SW 1271 (cell line): ENCODE results near the gene TACR2.
A peak's percentile ranks its signal among the peaks of the same experiment; 100 is the strongest.
"Not testable (repeated sequence)": the region's sequence is repeated elsewhere in the genome, so short reads cannot be mapped to it uniquely, and the experiment has no call there.

Experiments used
- DNase-seq, 2 experiments: peaks; one replicate each; lab custom pipeline; 2025; lab: John Stamatoyannopoulos, UW

Gene TACR2

GRCh38 chr10:69450395-69450794, 33.7 kb upstream of the TACR2 start:
- not testable (repeated sequence) for DNase-seq

GRCh38 chr10:69449841-69450240, 33.1 kb upstream of the TACR2 start:
- DNase-seq, result peak; percentile 29 to 79

GRCh38 chr10:69446650-69447151, 30.0 kb upstream of the TACR2 start:
- peak; percentile 36 to 88 for DNase-seq

- no peak for DNase-seq
These were observed 29.5 kb upstream of the TACR2 start for GRCh38 chr10:69446229-69446628.

DNA sequence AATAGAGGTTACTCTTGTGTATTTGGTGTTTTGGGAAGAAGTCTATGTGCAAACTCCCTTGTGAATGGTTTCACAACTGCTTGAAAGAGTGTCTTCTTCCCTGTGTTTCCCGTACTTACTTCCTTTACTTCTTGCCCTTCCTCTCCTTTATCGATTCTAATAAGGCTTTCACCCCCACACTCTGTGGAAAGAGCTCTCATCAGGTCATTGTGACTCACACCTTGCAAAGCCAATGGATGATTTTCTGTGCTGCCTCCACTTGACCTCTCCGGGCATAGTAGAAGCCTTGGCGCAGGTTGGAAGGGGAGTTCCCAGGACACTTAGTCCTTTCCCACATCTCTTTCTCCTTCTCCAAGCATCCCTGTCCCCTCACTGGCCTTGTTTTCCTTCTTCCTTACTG, 28.3 kb upstream of the TACR2 start:
- DNase-seq, result no peak

DNA sequence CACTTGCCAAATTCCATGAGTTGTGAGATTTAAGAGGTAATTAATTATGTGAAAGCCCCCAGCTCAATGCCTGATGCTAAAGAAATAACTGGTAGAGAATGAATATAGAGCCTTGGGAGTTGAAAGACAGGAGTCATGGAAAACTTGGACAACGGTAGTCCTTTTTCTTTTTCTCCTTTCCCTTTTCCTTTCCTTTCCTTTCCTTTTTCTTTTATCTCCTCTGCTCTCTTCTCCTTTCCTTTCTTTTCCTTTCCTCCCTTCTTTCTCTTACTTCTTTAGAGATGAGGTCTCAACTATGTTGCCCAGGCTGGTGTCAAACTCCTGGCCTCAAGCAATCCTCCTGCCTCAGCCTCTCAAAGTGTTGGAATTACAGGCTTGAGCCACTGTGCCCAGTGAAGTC, 26.6 kb upstream of the TACR2 start:
- DNase-seq, result no peak

- no peak for DNase-seq
These were observed 23.2 kb upstream of the TACR2 start for GRCh38 chr10:69439813-69440506.

- no peak for DNase-seq
These were observed 22.6 kb upstream of the TACR2 start for GRCh38 chr10:69439350-69439739.

GRCh38 chr10:69438536-69439349, 22.0 kb upstream of the TACR2 start:
- no peak for DNase-seq

- no peak for DNase-seq
These were observed 20.9 kb upstream of the TACR2 start for GRCh38 chr10:69437321-69438259.

- DNase-seq, result no peak
These were observed 19.3 kb upstream of the TACR2 start for GRCh38 chr10:69435966-69436520.

GRCh38 chr10:69434926-69435325, 18.2 kb upstream of the TACR2 start:
- no peak for DNase-seq

GRCh38 chr10:69434169-69434568, 17.5 kb upstream of the TACR2 start:
- DNase-seq, result no peak

DNA sequence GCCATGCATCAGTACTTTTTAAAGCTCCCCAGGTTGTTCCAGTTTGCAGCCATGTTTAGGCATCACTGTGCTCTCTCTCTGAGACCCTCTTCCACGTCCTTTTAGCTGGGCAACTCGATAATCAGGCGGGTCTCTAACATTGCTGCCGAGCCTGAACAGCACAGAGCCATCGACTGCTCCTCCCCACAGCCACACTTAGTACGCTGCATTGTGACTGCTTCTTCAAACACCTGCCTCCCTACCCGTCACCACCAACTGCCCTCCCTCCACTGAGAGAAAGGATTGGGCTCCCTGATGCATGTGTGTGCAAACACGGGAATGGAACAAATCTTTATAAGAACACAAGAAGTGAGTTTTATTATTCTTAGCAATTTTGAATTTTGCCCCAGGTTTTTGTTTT, 11.4 kb upstream of the TACR2 start:
- DNase-seq, result no peak

DNA sequence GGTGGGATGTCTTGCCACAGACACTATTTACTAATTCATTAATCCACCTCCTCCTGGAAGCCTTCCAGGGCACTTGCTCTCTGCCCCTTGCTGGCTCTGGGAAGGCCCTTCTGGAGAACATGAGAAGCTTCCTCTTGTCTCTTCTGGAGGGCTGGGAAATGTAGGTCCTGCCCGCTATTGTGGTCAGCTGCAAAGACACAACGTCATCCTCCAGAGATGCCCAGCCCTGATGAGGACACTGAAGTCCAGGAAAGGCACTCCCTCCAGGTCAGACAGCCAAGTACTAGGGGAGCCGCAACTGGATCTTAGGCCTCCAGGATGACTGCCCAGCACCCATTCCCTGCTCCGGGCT, 9.6 kb upstream of the TACR2 start:
- no peak for DNase-seq

DNA sequence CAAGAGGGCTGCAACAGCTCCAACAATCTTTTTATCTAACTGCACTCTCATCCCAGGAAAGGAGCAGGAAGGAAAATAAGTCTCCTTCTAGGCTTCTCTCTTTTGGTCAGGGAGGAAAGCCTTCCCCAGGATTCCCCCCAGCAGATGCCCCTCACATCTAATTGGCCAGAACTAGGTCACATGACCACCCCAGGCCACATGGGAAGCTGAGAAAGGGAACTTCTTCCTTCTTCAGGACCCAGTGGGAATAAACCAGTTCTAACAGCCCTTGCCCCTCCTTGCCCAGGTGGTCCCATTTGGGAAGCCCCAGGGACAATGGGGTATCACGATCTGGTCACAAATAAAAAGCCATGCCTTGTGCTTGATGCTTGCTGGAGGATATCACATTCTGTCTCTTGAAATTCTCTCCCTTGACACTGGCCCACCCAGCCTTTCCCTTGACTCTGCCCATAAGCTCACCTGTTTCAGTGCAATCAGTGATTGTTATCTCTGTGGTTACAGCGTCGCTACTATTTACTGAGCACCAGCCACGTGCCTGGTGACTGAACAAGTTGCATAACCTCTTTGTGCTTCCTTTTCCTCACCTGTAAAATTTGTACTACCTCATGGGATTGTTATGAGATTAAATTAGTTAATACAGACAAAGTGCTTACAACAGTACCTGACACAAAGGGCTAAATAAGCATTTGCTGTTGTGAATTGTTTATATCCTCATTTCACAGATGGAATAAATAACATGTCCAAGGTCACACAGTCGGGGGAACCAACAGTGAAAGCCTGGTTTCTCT, 9.0 kb upstream of the TACR2 start:
- DNase-seq, result no peak

DNA sequence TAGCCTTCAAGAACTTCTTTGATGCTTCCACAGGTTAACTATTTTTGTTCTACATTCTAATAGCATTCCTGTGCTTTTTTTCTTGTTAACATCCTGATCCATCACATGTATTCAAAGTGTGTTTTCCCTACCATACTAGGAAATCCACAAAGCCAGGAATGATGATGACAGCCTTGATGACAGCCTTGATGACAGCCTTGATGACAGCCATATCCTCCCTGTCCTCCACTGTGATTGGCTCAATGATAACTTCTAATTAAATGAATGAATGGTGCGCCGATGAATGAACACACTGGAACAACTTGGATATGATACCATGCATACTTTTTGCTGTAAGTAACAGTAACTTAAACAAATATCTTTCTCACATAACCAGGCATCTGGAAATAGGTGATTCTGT, 8.3 kb upstream of the TACR2 start:
- DNase-seq, result no peak

- DNase-seq, result no peak
These were observed 6.0 kb upstream of the TACR2 start for GRCh38 chr10:69422676-69423075.

GRCh38 chr10:69421611-69422308, 5.0 kb upstream of the TACR2 start:
- no peak for DNase-seq

GRCh38 chr10:69419744-69420126, 3.0 kb upstream of the TACR2 start:
- no peak for DNase-seq
